ENCODE data around the gene PPP4C.
"Not testable (repeated sequence)": the region's sequence is repeated elsewhere in the genome, so short reads cannot be mapped to it uniquely, and the experiment has no call there.

The PPP4C gene

GRCh38 chr16:30110661-30111060 lies 34.9 kb downstream of the PPP4C start:
- no peak overlapping the region for H3K4me3 ChIP-seq (ENCODE audit: insufficient read length, low read depth)
- TF ChIP-seq YY1 (IDR thresholded peaks at IDR 0.05; ENCODE audit: insufficient read depth, insufficient read length) (no peak), SUZ12 (IDR thresholded peaks at IDR 0.05; ENCODE audit: extremely low read depth, insufficient read depth, insufficient read length) (no peak), ZNF274 (IDR thresholded peaks at IDR 0.05; ENCODE audit: low read depth, low read length) (no peak)
- no peak overlapping the region for H3K9ac ChIP-seq (ENCODE audit: insufficient read length, low read depth)
- peak; percentile 44 for DNase-seq (ENCODE audit: low read depth, low spot score)
- H3K36me3 ChIP-seq (ENCODE audit: insufficient read depth, insufficient read length, low read length): peaks cover 21% of the 10 kb centered on the region
- no peaks in the 10 kb centered on the region for H3K9me3 ChIP-seq (ENCODE audit: insufficient read depth, low read length)
- H3K4me1 ChIP-seq (ENCODE audit: insufficient read depth, insufficient read length): peaks cover 15% of the 10 kb centered on the region
- H3K27me3 ChIP-seq (ENCODE audit: insufficient read depth, insufficient read length): no peaks in the 10 kb centered on the region

GRCh38 chr16:30112197-30113030 lies 36.6 kb downstream of the PPP4C start:
- TF ChIP-seq ZNF274 (IDR thresholded peaks at IDR 0.05; ENCODE audit: low read depth, low read length): no peak
- no peak for TF ChIP-seq YY1 (IDR thresholded peaks at IDR 0.05; ENCODE audit: insufficient read depth, insufficient read length)
- no peak for TF ChIP-seq SUZ12 (IDR thresholded peaks at IDR 0.05; ENCODE audit: extremely low read depth, insufficient read depth, insufficient read length)
- Histone ChIP-seq H3K9me3 (ENCODE audit: insufficient read depth, low read length) (no peaks in the 10 kb centered on the region), H3K27me3 (ENCODE audit: insufficient read depth, insufficient read length) (no peaks in the 10 kb centered on the region), H3K36me3 (ENCODE audit: insufficient read depth, insufficient read length, low read length) (peaks cover 35% of the 10 kb centered on the region), H3K4me1 (ENCODE audit: insufficient read depth, insufficient read length) (peaks cover 15% of the 10 kb centered on the region), H3K4me3 (ENCODE audit: insufficient read length, low read depth) (no peak overlapping the region), H3K9ac (ENCODE audit: insufficient read length, low read depth) (peak overlapping the region; percentile 42)
- DNase-seq (ENCODE audit: low read depth, low spot score): peak; percentile 75

GRCh38 chr16:30113031-30113710 lies 37.4 kb downstream of the PPP4C start, which contains the start of gene GDPD3:
TSS of gene GDPD3 (minus strand) at chr16:30113537. CDS start at chr16:30113478, 59 bp downstream.
- DNase-seq (ENCODE audit: low read depth, low spot score): no peak
- H3K4me3 ChIP-seq (ENCODE audit: insufficient read length, low read depth): no peak within 1 kb of the TSS
- H3K9ac ChIP-seq (ENCODE audit: insufficient read length, low read depth): peak within 1 kb of the TSS; percentile 42
- peaks cover 37% of the 10 kb centered on the region for H3K36me3 ChIP-seq (ENCODE audit: insufficient read depth, insufficient read length, low read length)
- no peak for TF ChIP-seq YY1 (IDR thresholded peaks at IDR 0.05; ENCODE audit: insufficient read depth, insufficient read length)
- no peaks in the 10 kb centered on the region for H3K9me3 ChIP-seq (ENCODE audit: insufficient read depth, low read length)
- peaks cover 15% of the 10 kb centered on the region for H3K4me1 ChIP-seq (ENCODE audit: insufficient read depth, insufficient read length)
- no peaks in the 10 kb centered on the region for H3K27me3 ChIP-seq (ENCODE audit: insufficient read depth, insufficient read length)

- DNase-seq (ENCODE audit: low read depth, low spot score): no peak
- H3K4me1 ChIP-seq (ENCODE audit: insufficient read depth, insufficient read length): peaks cover 15% of the 10 kb centered on the region
- no peak overlapping the region for H3K4me3 ChIP-seq (ENCODE audit: insufficient read length, low read depth)
- peaks cover 39% of the 10 kb centered on the region for H3K36me3 ChIP-seq (ENCODE audit: insufficient read depth, insufficient read length, low read length)
- H3K27me3 ChIP-seq (ENCODE audit: insufficient read depth, insufficient read length): no peaks in the 10 kb centered on the region
- H3K9ac ChIP-seq (ENCODE audit: insufficient read length, low read depth): no peak overlapping the region
- TF ChIP-seq SUZ12 (IDR thresholded peaks at IDR 0.05; ENCODE audit: extremely low read depth, insufficient read depth, insufficient read length) (no peak), ZNF274 (IDR thresholded peaks at IDR 0.05; ENCODE audit: low read depth, low read length) (no peak), YY1 (IDR thresholded peaks at IDR 0.05; ENCODE audit: insufficient read depth, insufficient read length) (no peak)
- no peaks in the 10 kb centered on the region for H3K9me3 ChIP-seq (ENCODE audit: insufficient read depth, low read length)
Observed at GRCh38 chr16:30113711-30114333, 38.0 kb downstream of the PPP4C start.

- H3K9me3 ChIP-seq (ENCODE audit: insufficient read depth, low read length): no peaks in the 10 kb centered on the region
- DNase-seq (ENCODE audit: low read depth, low spot score): no peak
- H3K4me3 ChIP-seq (ENCODE audit: insufficient read length, low read depth): no peak overlapping the region
- H3K4me1 ChIP-seq (ENCODE audit: insufficient read depth, insufficient read length): peaks cover 15% of the 10 kb centered on the region
- no peaks in the 10 kb centered on the region for H3K27me3 ChIP-seq (ENCODE audit: insufficient read depth, insufficient read length)
- no peak for TF ChIP-seq ZNF274 (IDR thresholded peaks at IDR 0.05; ENCODE audit: low read depth, low read length)
- no peak for TF ChIP-seq YY1 (IDR thresholded peaks at IDR 0.05; ENCODE audit: insufficient read depth, insufficient read length)
- TF ChIP-seq SUZ12 (IDR thresholded peaks at IDR 0.05; ENCODE audit: extremely low read depth, insufficient read depth, insufficient read length): no peak
- peaks cover 42% of the 10 kb centered on the region for H3K36me3 ChIP-seq (ENCODE audit: insufficient read depth, insufficient read length, low read length)
- no peak overlapping the region for H3K9ac ChIP-seq (ENCODE audit: insufficient read length, low read depth)
Observed at GRCh38 chr16:30114411-30114810, 38.6 kb downstream of the PPP4C start.

- not testable (repeated sequence) for DNase-seq (ENCODE audit: low read depth, low spot score)
- peaks cover 46% of the 10 kb centered on the region for H3K36me3 ChIP-seq (ENCODE audit: insufficient read depth, insufficient read length, low read length)
Observed at GRCh38 chr16:30114833-30115232, 39.0 kb downstream of the PPP4C start.

GRCh38 chr16:30115238-30115637 lies 39.4 kb downstream of the PPP4C start:
- H3K9me3 ChIP-seq (ENCODE audit: insufficient read depth, low read length): no peaks in the 10 kb centered on the region
- no peaks in the 10 kb centered on the region for H3K27me3 ChIP-seq (ENCODE audit: insufficient read depth, insufficient read length)
- no peak overlapping the region for H3K9ac ChIP-seq (ENCODE audit: insufficient read length, low read depth)
- peaks cover 15% of the 10 kb centered on the region for H3K4me1 ChIP-seq (ENCODE audit: insufficient read depth, insufficient read length)
- no peak overlapping the region for H3K4me3 ChIP-seq (ENCODE audit: insufficient read length, low read depth)
- peaks cover 46% of the 10 kb centered on the region for H3K36me3 ChIP-seq (ENCODE audit: insufficient read depth, insufficient read length, low read length)
- TF ChIP-seq ZNF274 (IDR thresholded peaks at IDR 0.05; ENCODE audit: low read depth, low read length) (no peak), YY1 (IDR thresholded peaks at IDR 0.05; ENCODE audit: insufficient read depth, insufficient read length) (no peak), SUZ12 (IDR thresholded peaks at IDR 0.05; ENCODE audit: extremely low read depth, insufficient read depth, insufficient read length) (no peak)
- DNase-seq (ENCODE audit: low read depth, low spot score): no peak

More at GRCh38 chr16:30114833-30115232, 39.0 kb downstream of the PPP4C start:
- H3K27me3 ChIP-seq (ENCODE audit: insufficient read depth, insufficient read length); H3K4me3 ChIP-seq (ENCODE audit: insufficient read length, low read depth); H3K9me3 ChIP-seq (ENCODE audit: insufficient read depth, low read length); H3K9ac ChIP-seq (ENCODE audit: insufficient read length, low read depth): not testable (repeated sequence)
- peaks cover 15% of the 10 kb centered on the region for H3K4me1 ChIP-seq (ENCODE audit: insufficient read depth, insufficient read length)
